T-helper 9 cell (primary cell): ENCODE data around the gene OPN5.
"Not testable (repeated sequence)": the region's sequence is repeated elsewhere in the genome, so short reads cannot be mapped to it uniquely, and the experiment has no call there.

Experiments
- DNase-seq: peaks from one replicate; pipeline ENCODE4 v3.0.0-alpha.2; 2020
- total RNA-seq, 2 donors: gene quantifications; one replicate each; lab custom pipeline; 2026; lab: John Stamatoyannopoulos, UW

Gene OPN5, protein sequence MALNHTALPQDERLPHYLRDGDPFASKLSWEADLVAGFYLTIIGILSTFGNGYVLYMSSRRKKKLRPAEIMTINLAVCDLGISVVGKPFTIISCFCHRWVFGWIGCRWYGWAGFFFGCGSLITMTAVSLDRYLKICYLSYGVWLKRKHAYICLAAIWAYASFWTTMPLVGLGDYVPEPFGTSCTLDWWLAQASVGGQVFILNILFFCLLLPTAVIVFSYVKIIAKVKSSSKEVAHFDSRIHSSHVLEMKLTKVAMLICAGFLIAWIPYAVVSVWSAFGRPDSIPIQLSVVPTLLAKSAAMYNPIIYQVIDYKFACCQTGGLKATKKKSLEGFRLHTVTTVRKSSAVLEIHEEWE
- total RNA-seq: 0 reads per million in 2 donors

DNA sequence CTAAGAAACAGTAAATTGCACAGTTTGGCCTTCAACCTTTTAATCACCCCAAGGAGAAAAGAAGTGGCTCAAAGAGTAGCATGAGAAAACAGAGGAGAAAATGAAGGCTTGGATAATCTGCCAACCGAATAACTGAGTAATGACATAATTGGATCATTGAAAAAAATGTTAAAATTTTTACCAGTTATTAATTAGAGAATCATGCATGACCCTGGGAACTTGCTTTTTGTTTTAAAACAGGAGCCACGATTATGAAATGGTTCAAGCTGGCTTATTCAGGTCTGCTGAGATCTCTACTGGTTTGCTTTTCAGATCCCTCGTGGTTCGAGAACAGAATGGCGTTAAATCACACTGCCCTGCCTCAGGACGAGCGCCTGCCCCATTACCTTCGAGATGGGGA lies at the start of gene OPN5:
Gene OPN5, plus strand, starts transcription at position 301 of the 400 bp plus-strand sequence. Its CDS starts 35 bp downstream, at position 336.
- no peak for DNase-seq

DNA sequence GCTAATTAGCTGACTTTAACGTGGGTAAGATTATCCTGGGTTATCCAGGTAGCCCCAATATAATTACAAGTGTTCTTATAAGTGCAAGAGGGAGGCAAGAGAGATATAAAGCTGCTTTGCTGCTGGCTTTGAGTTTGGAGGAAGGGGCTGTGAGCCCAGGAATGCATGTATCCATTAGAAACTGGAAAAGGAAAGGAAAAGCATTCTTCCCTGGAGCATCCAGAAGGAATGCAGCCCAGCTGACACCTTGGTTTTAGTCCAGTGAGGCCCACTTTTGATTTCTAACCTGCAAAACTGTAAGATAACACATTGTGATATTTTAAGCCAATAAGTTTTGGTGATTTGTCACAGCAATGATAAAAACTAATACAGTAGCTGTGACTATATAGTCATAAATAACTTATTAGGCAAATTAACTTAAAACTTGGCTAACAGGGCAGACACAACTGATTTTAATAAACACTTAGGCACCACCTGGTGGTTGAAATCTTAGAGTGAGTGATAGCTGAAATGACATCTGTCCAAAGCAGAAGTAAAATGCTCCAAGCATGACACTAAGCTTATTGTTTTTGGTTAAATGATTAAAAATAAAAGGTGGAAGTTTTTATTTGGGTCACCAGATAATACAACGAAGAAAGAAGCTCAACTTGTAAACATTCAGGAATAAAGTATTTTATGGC lies 47.8 kb upstream of the OPN5 start:
- DNase-seq: no peak

DNA sequence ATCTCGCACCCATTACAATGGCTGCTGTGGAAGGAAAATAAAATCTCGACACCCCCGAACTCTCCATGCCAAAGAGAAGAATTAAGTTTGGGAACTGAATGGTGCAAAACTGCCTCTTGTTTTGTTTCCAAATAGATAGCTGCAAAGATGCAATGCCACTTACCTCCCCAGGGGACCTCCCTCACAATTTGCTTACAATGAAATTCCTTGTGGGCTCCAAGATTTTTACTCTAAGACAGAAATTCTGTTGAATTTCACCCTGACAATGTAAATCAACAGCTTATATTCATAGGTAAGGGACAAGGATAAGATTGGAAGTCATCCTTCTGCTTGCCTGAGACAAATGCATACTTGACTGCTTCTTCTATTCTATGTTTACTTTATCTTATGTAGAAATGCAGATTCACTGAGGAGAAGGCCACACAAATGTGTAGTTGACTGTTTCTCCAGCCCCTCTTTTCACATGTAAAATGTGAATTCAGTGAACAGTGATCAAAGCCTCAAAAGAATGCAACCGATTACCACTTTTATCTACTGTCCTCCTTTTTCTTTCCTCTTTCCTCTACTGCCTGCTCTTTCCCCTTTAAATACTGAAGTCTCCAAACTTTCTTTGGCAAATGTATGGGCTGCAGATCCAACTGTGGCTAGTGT lies 46.9 kb upstream of the OPN5 start:
- no peak for DNase-seq

DNA sequence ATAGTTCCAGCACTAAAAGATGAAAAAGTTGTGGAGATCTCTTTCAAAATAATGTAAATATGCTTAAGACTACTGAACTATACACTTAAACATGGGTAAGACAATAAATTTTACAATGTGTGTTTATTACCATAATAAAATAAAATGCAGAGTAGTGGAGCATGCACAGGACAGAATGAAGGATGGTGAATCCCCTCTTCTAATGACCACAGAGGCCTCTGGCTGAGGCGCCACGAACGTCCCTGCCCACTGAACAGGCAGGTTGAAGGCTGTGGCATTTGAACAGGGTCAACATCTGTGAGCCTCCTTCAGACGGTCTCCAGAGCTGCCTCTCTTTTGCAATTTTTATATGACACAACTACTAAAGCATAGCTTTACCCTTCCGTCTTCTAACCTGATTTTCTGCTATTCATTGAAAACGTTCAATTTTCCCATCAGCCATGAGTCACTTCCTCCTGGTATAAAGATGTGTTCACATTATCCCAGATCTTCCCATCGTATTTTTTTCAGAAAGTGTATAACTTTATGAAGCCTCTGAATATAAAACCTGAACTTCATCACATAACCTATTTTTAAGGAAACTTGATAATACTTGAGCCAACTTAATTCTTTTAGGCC lies 45.6 kb upstream of the OPN5 start:
- DNase-seq: no peak

DNA sequence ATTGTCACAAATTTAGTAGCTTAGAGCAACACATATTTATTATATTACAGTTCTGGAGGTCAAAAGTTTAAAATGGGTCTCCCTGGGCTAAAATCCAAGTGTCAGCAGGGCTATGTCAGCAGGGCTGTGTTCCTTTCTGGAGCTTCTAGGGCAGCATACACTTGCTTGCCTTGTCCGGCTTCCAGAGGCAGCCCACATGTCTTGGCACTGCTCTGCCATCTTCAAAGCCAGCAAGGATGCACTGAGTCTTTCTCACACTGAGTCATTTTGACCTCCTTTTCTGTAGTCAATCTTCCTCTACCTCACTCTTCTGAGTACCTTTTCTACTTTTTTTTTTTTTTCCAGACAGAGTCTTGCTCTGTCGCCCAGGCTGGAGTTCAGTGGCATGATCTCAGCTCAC lies 44.4 kb upstream of the OPN5 start:
- DNase-seq: no peak

DNA sequence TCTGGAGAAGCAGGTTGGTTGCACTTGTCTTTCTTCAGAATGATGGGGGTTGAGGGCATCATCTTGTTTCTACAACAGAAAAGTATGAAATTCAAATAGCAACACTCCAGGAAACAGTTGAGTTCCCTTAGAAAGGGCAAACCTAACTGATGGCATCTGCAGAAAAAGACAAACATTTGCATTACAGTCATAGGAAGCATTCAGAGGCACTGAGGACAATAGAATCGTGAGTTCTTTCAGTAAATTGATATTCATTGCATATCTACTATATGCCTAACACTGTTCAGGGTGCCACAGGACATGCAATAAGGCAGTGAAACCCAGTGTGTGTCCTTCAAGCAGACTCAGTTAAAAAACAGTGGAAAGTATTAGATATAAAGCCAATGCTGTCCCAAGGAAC lies 41.1 kb upstream of the OPN5 start:
- DNase-seq: no peak

DNA sequence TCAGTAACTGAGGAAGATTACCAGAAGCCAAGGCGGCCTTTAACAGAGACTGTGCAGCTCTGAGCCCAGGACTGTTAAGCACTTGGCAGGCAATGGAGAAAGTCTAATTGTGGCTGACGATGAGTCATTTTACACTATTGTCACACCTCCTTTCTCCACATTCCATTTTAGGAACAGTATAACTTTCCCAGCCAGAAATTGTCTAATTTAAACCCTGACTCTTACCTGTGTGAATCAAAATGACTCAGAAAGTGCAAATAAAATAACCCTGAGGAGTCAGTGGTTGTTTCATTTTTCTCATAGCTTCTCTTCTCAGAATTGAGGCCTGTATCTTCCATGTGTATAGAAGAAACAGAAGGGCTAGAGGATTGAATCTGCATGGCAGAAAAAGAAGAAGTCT lies 40.0 kb upstream of the OPN5 start:
- DNase-seq: no peak

DNA sequence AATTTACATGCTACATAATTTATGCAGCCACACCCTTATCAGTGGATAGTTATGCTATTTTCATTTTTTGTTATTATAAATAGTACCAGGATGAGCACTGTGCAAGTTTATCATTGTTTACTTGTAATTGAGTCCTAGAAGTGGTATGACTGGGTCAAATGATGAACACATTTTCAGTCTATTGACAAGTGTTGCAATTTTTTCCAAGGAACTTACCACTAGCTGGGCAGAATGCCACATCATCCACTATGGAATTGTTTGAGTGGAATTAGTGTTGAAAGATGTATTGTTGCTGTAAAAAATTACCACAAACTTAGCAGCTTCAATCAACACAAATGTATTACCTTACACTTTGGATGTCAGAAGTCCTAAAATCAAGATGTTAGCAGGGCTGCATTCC lies 38.1 kb upstream of the OPN5 start:
- DNase-seq: no peak

DNA sequence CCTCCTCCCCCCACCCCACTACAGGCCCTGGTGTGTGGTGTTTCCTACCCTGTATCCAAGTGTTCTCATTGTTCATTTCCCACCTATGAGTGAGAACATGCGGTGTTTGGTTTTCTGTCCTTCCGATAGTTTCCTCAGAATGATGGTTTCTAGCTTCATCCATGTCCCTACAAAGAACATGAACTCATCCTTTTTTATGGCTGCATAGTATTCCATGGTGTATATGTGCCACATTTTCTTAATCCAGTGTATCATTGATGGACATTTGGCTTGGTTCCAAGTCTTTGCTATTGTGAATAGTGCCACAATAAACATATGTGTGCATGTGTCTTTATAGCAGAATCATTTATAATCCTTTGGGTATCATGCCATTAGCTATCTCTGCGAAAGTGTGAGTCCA lies 36.6 kb upstream of the OPN5 start:
- DNase-seq: not testable (repeated sequence)

DNA sequence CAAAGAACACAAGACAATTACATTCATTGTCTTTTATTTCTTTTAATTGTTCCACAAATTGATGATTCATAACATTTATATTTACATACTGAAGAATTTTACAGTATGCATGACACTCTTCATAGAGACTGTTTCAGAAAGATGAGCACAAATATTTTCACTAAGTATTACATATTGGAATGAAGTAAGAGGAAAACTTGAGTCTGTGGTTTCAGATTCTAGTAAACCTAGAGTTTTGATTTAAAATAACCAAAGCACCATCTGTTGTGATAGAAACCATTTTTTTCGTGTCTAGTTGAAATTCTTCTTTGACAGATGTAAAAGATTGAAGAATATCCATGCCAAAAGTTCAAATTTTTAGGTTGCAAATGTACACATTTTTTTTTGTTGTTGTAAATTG lies 32.1 kb upstream of the OPN5 start:
- DNase-seq: no peak

DNA sequence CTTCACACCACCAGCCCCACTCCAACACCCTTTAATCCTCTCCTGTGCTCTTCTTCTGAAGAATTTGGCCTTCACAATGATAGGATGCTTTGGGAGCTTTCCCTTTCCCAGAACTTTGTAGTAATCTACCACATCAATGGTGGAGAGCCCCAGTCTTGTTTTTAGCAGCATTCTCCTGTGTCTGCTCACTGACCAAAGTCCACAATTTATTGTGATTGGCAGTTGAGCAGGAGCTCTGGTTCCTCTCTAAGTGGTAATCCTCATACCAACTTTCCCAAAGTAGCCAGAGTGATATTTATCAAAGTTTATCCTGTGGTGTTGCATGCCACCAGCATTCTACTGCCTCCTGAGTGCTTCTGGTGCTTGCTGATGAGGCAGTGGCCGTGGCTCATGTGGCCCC lies 29.0 kb upstream of the OPN5 start:
- DNase-seq: no peak

DNA sequence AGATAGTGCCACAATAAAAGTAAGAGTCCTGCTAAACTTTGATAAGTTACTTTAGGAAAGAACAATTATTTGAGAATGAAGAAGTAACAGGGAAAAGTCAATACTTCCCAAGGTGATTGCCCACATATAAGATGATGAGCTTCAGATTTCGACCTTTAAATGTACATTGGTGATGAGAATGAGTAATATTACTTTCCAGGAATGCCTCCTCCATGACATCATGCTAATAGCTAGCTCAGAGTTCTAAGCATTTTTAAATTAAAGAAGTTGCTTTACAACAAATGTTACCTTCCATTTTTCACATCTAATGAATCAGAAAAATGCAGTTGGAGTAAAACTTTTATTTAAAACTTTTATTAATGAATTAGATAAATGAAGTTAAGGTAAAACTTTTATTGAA lies 22.5 kb upstream of the OPN5 start:
- no peak for DNase-seq

DNA sequence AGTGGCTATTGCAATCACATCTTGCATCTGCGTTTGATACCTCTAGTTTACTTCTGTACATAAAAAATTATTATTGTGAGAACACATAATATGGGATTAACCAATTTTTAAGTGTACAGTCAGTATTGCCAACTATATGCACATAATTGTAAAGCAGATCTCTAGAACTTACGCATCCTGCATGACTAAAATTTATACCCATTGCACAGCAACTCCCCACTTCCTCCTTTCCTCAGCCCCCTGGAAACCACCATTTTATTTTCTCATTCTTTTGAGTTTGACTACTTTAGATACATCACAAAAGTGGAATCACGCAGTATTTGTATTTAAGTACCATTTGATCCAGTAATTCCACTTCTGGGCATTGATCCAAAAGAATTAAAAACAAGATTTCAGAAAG lies 19.3 kb upstream of the OPN5 start:
- no peak for DNase-seq

DNA sequence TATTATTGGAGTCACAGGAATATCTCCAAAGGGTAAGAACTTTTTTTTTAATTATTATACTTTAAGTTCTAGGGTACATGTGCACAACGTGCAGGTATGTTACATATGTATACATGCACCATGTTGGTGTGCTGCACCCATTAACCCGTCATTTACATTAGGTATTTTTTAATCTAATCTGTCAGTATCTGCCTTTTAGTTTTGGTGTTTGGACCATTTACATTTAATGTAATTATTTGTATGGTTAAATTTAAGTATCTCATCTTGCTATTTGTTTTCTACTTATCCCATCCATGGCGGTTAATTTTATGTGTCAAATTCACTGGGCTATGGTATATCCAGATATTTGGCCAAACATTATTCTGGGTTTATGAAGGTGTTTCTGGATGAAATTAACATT lies 15.4 kb upstream of the OPN5 start:
- DNase-seq: no peak

DNA sequence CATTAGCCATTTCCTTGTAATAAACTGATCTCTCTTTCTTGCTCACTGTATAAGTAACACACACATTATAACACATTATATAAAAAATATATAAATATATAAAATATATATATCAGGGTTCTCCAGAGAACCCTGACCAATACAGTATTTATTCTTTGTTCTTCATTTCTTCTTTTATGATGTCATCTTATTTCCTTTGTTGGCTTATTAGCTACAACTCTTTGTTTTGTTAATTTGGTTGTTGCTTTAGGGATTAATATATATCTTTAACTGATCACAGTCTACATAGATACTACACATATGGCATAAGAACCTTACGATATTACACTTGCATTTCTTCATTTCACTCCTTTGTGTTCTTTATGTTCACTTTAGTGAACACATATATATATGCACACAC lies 14.7 kb upstream of the OPN5 start:
- DNase-seq: no peak

DNA sequence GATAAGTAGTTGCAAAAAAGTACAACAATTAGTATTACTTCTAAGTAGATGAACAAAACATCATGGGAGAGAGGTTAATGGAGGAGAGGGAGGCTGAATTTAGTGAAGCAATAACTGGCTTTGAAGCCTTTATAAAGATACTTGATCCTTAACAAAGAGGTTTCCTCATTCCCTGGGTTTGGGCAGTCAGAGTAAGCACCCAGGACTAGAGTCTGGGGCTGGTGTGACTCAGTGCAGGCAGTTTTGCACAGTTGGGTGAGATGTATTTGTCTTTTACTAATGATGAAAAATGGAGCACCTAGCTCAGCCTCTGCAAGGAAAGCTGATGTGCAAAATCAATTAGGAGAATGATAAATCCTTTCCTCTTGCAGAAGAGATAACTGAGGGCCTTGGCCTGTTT lies 11.8 kb upstream of the OPN5 start:
- DNase-seq: no peak

DNA sequence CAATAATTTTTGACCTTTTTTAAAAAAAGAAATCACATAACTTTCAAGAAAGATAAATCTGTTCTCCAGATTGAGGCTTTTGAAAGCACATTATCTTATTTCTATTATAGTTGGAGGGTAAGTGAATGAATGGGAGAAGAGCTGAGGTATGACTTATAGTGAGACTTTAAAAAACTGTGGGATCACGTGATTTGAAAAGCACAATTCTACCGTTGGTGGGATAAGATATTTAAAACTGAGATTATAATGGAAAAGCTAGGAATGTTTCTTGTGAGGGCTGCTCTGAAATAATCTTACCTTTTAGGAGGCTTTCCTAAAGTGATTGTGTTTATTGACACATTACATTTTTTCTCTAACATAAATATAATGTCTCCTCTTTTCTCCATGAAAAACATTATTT lies 9.5 kb upstream of the OPN5 start:
- no peak for DNase-seq

DNA sequence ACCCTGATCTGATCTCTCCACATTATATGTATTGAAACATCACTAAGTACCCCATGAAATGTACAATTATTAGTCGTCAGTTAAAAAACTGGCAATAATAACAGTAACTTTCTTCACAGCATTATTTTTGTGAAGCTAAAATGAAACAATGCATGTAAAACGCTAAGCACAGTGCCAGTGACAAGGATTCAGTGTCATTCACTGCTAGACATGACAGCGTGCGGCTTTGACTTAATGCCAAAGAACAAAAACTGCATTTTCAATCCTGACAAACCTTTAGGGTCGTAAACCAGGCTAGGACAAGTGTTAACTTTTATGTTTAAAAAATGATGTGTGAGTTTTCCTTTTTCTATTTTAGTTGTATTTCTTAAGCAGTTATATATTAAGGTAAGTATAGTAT lies 8.8 kb upstream of the OPN5 start:
- no peak for DNase-seq

DNA sequence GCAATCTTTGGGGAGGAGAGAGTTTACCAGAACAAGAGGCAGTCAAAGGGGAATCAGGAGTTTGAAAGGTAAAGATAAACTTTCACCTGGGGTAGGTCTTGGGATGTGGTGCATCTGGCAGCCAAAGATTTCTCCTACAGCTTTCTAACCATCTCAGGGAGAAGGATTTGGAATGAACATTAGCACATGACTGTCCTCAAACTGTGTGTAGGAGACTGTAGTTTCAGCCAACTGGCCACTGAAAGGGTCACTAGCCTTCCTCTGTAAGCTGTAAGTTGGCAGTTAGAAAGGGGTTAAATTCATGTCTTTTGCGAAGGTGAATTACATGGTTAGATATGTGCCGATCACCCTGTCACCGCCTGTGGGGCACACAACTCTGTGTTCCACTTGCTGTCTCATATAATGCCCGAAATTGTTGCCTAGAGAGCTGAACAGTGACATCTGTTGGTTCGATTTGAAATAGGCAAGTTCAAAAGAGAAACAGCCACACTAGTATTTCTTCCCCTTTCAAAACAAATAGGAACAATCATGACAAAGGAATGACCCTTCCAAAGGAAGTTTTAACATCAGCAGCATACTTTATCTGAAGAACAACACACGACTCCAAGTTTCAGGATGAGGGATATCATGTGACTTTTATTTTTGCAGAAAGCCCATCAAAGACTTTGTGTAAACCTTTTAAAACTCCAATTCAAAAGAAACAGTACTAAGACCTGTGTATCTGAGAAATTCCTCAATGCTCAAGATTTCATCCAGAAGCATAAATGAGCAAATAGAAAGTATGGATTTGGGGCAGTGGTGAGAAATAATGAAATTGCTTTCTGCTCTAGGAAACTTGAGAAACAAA lies 1.1 kb upstream of the OPN5 start:
- peak; percentile 1 for DNase-seq

DNA sequence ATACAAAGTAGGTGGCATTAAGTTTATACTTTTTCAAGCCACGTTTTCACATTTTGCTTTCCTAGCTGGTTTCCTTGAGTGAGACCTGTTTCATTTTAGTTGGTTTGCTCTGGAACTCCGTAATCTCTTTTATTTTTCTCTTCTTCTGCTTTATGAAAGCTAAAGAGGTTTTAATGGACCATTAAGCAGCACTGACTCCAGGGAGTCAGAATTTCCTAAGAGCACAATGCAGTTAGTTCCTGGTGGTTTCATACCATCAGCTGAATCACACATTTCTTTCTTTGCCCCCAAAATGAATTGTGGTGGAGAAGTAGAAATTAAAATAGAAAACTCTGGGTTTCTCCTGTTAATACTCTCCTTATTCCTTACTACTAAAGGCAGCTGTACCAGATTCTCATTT lies 3.4 kb downstream of the OPN5 start:
- no peak for DNase-seq

DNA sequence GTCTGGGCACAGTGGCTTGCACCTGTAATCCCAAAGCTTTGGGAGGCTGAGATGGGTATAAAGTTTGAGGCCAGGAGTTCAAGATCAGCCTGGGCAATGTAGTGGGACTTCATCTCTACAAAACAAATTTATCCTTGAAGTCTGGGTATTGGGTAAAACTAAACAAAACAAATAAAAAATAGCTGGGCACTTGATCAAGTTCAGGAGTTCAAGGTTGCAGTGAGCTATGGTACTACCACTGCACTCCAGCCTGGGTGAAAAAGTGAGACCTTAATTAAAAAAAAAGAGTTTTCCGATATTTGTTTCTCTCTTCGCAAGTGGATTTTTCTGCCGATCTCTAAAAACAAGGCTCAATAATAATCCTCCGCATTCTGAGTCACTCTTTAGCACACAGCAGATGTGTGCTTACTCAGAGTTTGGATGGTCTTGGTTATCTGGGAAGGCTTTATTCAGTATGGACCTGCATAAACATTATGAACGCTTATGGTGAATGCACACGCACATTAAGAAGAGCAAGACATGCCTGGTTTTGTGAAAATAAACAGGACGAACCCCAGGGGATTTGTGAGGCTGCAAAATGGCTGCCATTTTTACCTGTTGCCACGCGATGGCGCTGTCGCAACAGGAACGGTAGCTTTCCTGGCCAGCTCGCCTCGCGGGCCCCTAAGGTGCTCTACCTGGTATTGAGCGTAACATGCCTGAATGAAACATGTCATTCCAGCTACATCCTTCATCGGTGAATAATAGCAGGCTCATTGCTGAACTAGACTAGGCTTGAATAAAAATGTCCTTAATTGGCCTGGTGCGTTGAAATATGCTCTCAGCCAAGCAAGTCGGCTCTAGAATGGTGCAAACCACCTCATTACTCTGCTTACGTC lies 6.0 kb downstream of the OPN5 start:
- peak; percentile 28 for DNase-seq

DNA sequence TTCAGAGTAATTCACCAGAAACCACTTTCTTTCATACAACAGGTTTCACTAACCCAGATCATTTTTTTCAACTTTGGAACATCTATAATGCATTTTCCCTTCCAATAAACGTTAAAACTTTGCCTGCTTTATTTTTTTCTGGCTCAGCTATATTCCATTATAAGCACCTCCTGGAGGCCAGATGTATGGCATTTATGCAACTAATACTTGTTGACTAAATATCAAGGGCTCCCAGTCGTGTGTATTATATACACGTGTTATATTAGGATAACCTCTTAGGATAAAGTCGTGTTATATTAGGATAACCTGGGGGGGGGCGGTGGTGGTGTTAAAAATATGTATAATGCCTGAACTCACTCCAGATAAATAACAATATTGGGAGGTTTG lies 6.7 kb downstream of the OPN5 start:
- DNase-seq: no peak
